HepG2 (cell line): ENCODE data around the gene PLIN5. TPM values are rescaled to one million over a fixed set of nuclear protein-coding genes. Genes with fewer than 3 reads are reported as not detected.

Experiments used
- ATAC-seq: fragments of 200-7000 bp; cut with Tn5 transposase; 3 replicates; pipeline ENCODE4 v1.9.1; 2020; ENCODE audit warnings: mild to moderate bottlenecking, moderate library complexity
- BruUV-seq: library from RNA; stranded (reverse); fragments of 400-500 nt; replicated peaks from 2 replicates; lab custom pipeline; 2021; lab: Mats Ljungman, UMichigan
- CTCF ChIA-PET: fragments of 300-600 bp; formaldehyde crosslinking; extraction: SDS; loops from one replicate; lab custom pipeline; 2021; ENCODE audit warnings: low total read pairs, inconsistent platforms, low intra/inter-chr PET ratio; lab: Yijun Ruan, JAX
- POLR2A ChIA-PET: fragments of 350-600 bp; sonication (Branson Sonifier 250); formaldehyde crosslinking; loops from one replicate; lab custom pipeline; 2020; ENCODE audit warnings: antibody characterized with exemption, inconsistent platforms; lab: Yijun Ruan, JAX
- DNase-seq: peaks from one replicate; pipeline ENCODE4 v3.0.0-alpha.2; 2015; ENCODE audit warnings: low spot score
- FAIRE-seq: peaks from 3 replicates; lab custom pipeline; 2011; peaks lifted over from hg19 to GRCh38; lab: Jason Lieb, UNC
- H2AFZ ChIP-seq: one replicate; pipeline ENCODE4 v1.6.1; 2011; ENCODE audit warnings: low read length, inconsistent platforms
- H3K27ac ChIP-seq: fragments of 300-600 bp; 3 replicates; pipeline ENCODE4 v1.8.0; 2011; ENCODE audit warnings: mixed run types, mild to moderate bottlenecking, mixed read lengths, low read length, inconsistent platforms; ENCODE audit not compliant: insufficient read depth; ENCODE audit errors: extremely low read length
- H3K27me3 ChIP-seq, 2 experiments: fragments of 200-600 bp in 1 of 2; 2 replicates in 1 of 2; 3 replicates in 1 of 2; pipeline versions ENCODE4 v1.6.0 to v1.8.0; 2011; ENCODE audit warnings: low read length in 2 of 2, mild to moderate bottlenecking in 2 of 2, moderate library complexity in 2 of 2, inconsistent platforms in 1 of 2; ENCODE audit not compliant: insufficient read depth in 2 of 2, control insufficient read depth in 1 of 2
- H3K36me3 ChIP-seq, 2 experiments: fragments of 200-600 bp in 1 of 2; replicated peaks in 1 of 2; 2 replicates in 1 of 2; 3 replicates in 1 of 2; pipeline versions ENCODE4 v1.5.1 to v1.8.0; 2011; ENCODE audit warnings: low read length in 2 of 2, inconsistent platforms in 1 of 2; ENCODE audit not compliant: insufficient read depth in 2 of 2, control insufficient read depth in 1 of 2
- H3K4me1 ChIP-seq: 2 replicates; pipeline ENCODE4 v1.5.1; 2012; ENCODE audit warnings: low read length, inconsistent platforms; ENCODE audit not compliant: insufficient read depth
- H3K4me2 ChIP-seq: 2 replicates; pipeline ENCODE4 v1.6.0; 2011; ENCODE audit warnings: low read depth, low read length, inconsistent platforms
- H3K4me3 ChIP-seq, 3 experiments: fragments of 200-600 bp in 1 of 3; sonication (generic), shearing (Covaris generic) in 1 of 3; replicated peaks in 1 of 3; 2 replicates each; pipeline ENCODE4 v1.5.1; 2011 to 2016; ENCODE audit warnings: low read length in 3 of 3, inconsistent platforms in 2 of 3, low read depth in 2 of 3, mild to moderate bottlenecking in 2 of 3, control low read depth in 1 of 3, mixed read lengths in 1 of 3; ENCODE audit not compliant: insufficient read depth in 1 of 3
- H3K79me2 ChIP-seq: one replicate; pipeline ENCODE4 v1.6.1; 2011; ENCODE audit warnings: low read length, inconsistent platforms; ENCODE audit not compliant: insufficient read depth
- H3K9ac ChIP-seq: 2 replicates; pipeline ENCODE4 v1.6.0; 2011; ENCODE audit warnings: mild to moderate bottlenecking, low read depth, low read length, inconsistent platforms; ENCODE audit not compliant: insufficient read depth
- H3K9me3 ChIP-seq: 2 replicates; pipeline ENCODE4 v1.5.1; 2012; ENCODE audit warnings: mild to moderate bottlenecking, low read length
- H4K20me1 ChIP-seq: 2 replicates; pipeline ENCODE4 v1.6.0; 2011; ENCODE audit warnings: inconsistent platforms, mild to moderate bottlenecking, low read length, moderate library complexity; ENCODE audit not compliant: insufficient read depth
- BORCS8-MEF2B ChIP-seq: sonication (generic); formaldehyde crosslinking; IDR thresholded peaks from 2 replicates; pipeline ENCODE4 v1.8.0; 2022; ENCODE audit warnings: mild to moderate bottlenecking, missing genetic modification reagents
- EED ChIP-seq: sonication (generic); formaldehyde crosslinking; IDR thresholded peaks from 2 replicates; pipeline ENCODE4 v1.5.0; 2020; ENCODE audit warnings: mild to moderate bottlenecking, missing genetic modification reagents
- ESRRA ChIP-seq: sonication (generic); formaldehyde crosslinking; IDR thresholded peaks from 2 replicates; pipeline ENCODE4 v1.5.1; 2020; ENCODE audit warnings: mild to moderate bottlenecking, low read depth, missing genetic modification reagents
- FLYWCH1 ChIP-seq: sonication (generic); formaldehyde crosslinking; IDR thresholded peaks from 2 replicates; pipeline ENCODE4 v1.8.1; 2023; ENCODE audit warnings: mild to moderate bottlenecking, missing genetic modification reagents
- HOXA5 ChIP-seq: sonication (generic); formaldehyde crosslinking; IDR thresholded peaks from 2 replicates; pipeline ENCODE4 v1.4.0; 2020; ENCODE audit warnings: missing genetic modification reagents
- KDM1A ChIP-seq: IDR thresholded peaks from 2 replicates; pipeline ENCODE4 v1.6.1; 2016; ENCODE audit warnings: missing compliant biosample characterization
- KLF16 ChIP-seq, 2 experiments: sonication (generic) in 1 of 2; formaldehyde crosslinking in 1 of 2; IDR thresholded peaks; 2 replicates each; pipeline versions ENCODE4 v1.6.1 to v1.8.0; 2016 to 2023; ENCODE audit warnings: missing genetic modification reagents in 2 of 2, missing compliant biosample characterization in 1 of 2
- MIER2 ChIP-seq: IDR thresholded peaks from 2 replicates; pipeline ENCODE4 v1.6.1; 2016; ENCODE audit warnings: missing biosample characterization, missing genetic modification reagents
- NFE2L2 ChIP-seq: fragments of 150-350 bp; IDR thresholded peaks from 2 replicates; pipeline ENCODE4 v1.6.1; 2014; ENCODE audit warnings: low read length
- PHB2 ChIP-seq: fragments of 450-650 bp; IDR thresholded peaks from 2 replicates; pipeline ENCODE4 v1.6.1; 2018; ENCODE audit not compliant: partially characterized antibody
- SALL1 ChIP-seq: sonication (generic); formaldehyde crosslinking; IDR thresholded peaks from 2 replicates; pipeline ENCODE4 v1.8.0; 2022; ENCODE audit warnings: mild to moderate bottlenecking, missing genetic modification reagents
- TGIF2 ChIP-seq: IDR thresholded peaks from 2 replicates; pipeline ENCODE4 v1.6.1; 2016; ENCODE audit warnings: control low read depth, missing compliant biosample characterization
- ZFP36 ChIP-seq: fragments of 150-350 bp; IDR thresholded peaks from 2 replicates; pipeline ENCODE4 v1.6.1; 2018; ENCODE audit warnings: borderline replicate concordance, low read length, low read depth; ENCODE audit not compliant: partially characterized antibody
- ZFP90 ChIP-seq: sonication (generic); formaldehyde crosslinking; IDR thresholded peaks from 2 replicates; pipeline ENCODE4 v1.8.0; 2022; ENCODE audit warnings: missing genetic modification reagents, mild to moderate bottlenecking, inconsistent platforms, borderline replicate concordance
- ZMAT5 ChIP-seq: sonication (generic); formaldehyde crosslinking; IDR thresholded peaks from 2 replicates; pipeline ENCODE4 v1.5.0; 2020; ENCODE audit warnings: mild to moderate bottlenecking, low read depth, missing genetic modification reagents, borderline replicate concordance
- ZNF333 ChIP-seq: sonication (generic); formaldehyde crosslinking; IDR thresholded peaks from 2 replicates; pipeline ENCODE4 v1.4.0; 2020; ENCODE audit warnings: mild to moderate bottlenecking, missing genetic modification reagents, borderline replicate concordance
- ZNF614 ChIP-seq: IDR thresholded peaks from 2 replicates; pipeline ENCODE4 v1.6.1; 2018; ENCODE audit warnings: missing biosample characterization, missing genetic modification reagents, inconsistent platforms, borderline replicate concordance
- WGBS: methylation state at CpG from one replicate; pipeline ENCODE4 v1.1.6; 2017; ENCODE audit warnings: low lambda C conversion rate; 5-methylcytosine and 5-hydroxymethylcytosine counted together
- in situ Hi-C: cut with HindIII; loops from 2 replicates; pipeline ENCODE4 v1.10.0; 2017; ENCODE audit warnings: low pct_unique_long_range_greater_than_20kb; ENCODE audit not compliant: extremely low pct_ligation_motif_present
- intact Hi-C: fragments of 100-400 bp; cut with micrococcal nuclease; formaldehyde crosslinking; loops from one replicate; pipeline ENCODE4 v1.10.0; 2022; ENCODE audit not compliant: unreplicated experiment
- polyA plus RNA-seq, 8 experiments: library from polyadenylated mRNA; depleted of rRNA in 3 of 8; stranded (reverse) in 7 of 8; unstranded in 1 of 8; fragments of >200 nt; fragmentation: Illumina TruSeq in 4 of 8; extraction: Trizol in 4 of 8; gene quantifications; 2 replicates each; pipeline versions ENCODE4 v1.2.1 to v1.2.3, GENCODE V29; 2011 to 2016; ENCODE audit warnings: low read depth in 4 of 8, missing spikeins in 1 of 8, mixed read lengths in 1 of 8; ENCODE audit not compliant: insufficient read depth in 1 of 8
- total RNA-seq, 5 experiments: library from RNA; depleted of rRNA; stranded (reverse); fragments of >200 nt; fragmentation: Illumina TruSeq; extraction: Trizol; gene quantifications; 2 replicates each; pipeline ENCODE4 v1.2.3, GENCODE V29; 2016; ENCODE audit warnings: low read depth in 1 of 5

Gene PLIN5
- total and polyA plus RNA-seq, 2 of the 13 experiments (the other 11 are each of a cell fraction or from before 2014, with no cell fraction given): 1.8 to 4.8 TPM

GRCh38 chr19:4525563-4526002 lies 9.4 kb downstream of the PLIN5 start:
- no peak overlapping the region for H3K27ac ChIP-seq
- CTCF ChIA-PET: no interaction called here
- H3K36me3 ChIP-seq: no peaks in the 10 kb centered on the region
- peaks cover 42% of the 10 kb centered on the region for H3K4me1 ChIP-seq
- no TSS peak for BruUV-seq
- POLR2A ChIA-PET: interaction anchor here (0.6 to 4.5 kb wide), 2 partner anchors 10 to 14 kb away, joined by 4 to 38 read pairs; partner anchors contain the start of genes LRG1 and PLIN5
- no peak overlapping the region for H3K9ac ChIP-seq
- no peaks in the 10 kb centered on the region for H3K79me2 ChIP-seq
- 71% methylated on average over 13 of the region's 23 CpGs for WGBS
- FAIRE-seq: no peak
- no peak overlapping the region for H3K4me2 ChIP-seq
- no peak overlapping the region for H3K4me3 ChIP-seq
- H4K20me1 ChIP-seq: no peaks in the 10 kb centered on the region
- no peaks in the 10 kb centered on the region; a peak in 1 of 5 replicates for H3K27me3 ChIP-seq
- no peaks in the 10 kb centered on the region for H3K9me3 ChIP-seq
- ATAC-seq: no peak
- H2AFZ ChIP-seq: no peak overlapping the region
- DNase-seq: no peak
- intact Hi-C loops (no loop called here), in situ Hi-C loops (no loop called here)
- TF ChIP-seq EED (CRISPR knock-in tag) (0 out of 2 replicates have a peak, but pooled peaks have one; percentile 30), ZFP90 (CRISPR knock-in tag) (no peak), ESRRA (CRISPR knock-in tag) (no peak)

GRCh38 chr19:4524808-4525562 lies 10.0 kb downstream of the PLIN5 start:
- no peak overlapping the region for H2AFZ ChIP-seq
- TF ChIP-seq ZNF333 (CRISPR knock-in tag) (no peak), ZFP36 (peak; percentile 46), NFE2L2 (no peak), FLYWCH1 (CRISPR knock-in tag) (no peak), KLF16 (CRISPR knock-in tag; IDR thresholded peaks at IDR 0.05) (no peak), ZMAT5 (CRISPR knock-in tag) (no peak), BORCS8-MEF2B (CRISPR knock-in tag) (no peak), SALL1 (CRISPR knock-in tag) (0 out of 2 replicates have a peak, but pooled peaks have one; percentile 23), ZNF614 (CRISPR knock-in tag) (no peak), PHB2 (no peak), MIER2 (no peak), HOXA5 (CRISPR knock-in tag) (no peak), KDM1A (CRISPR knock-in tag) (0 out of 2 replicates have a peak, but pooled peaks have one; percentile 17), TGIF2 (CRISPR knock-in tag) (no peak)

More at GRCh38 chr19:4524808-4525562, 10.0 kb downstream of the PLIN5 start:
- no peak overlapping the region for H3K27ac ChIP-seq
- no peak overlapping the region for H3K9ac ChIP-seq
- WGBS: 66% methylated on average over 20 of the region's 23 CpGs
- BruUV-seq: no TSS peak
- no peak overlapping the region for H3K4me3 ChIP-seq
- no peaks in the 10 kb centered on the region for H3K79me2 ChIP-seq
- no peaks in the 10 kb centered on the region for H3K9me3 ChIP-seq
- DNase-seq (no peak), ATAC-seq (peak; percentile 50), FAIRE-seq (no peak)
- no peaks in the 10 kb centered on the region for H4K20me1 ChIP-seq
- in situ Hi-C loops (no loop called here), intact Hi-C loops (no loop called here)
- no peaks in the 10 kb centered on the region for H3K36me3 ChIP-seq
- ChIA-PET POLR2A (interaction anchor here (0.6 to 4.5 kb wide), 2 partner anchors 10 to 15 kb away, joined by 4 to 38 read pairs; partner anchors contain the start of genes LRG1 and PLIN5), CTCF (no interaction called here)
- no peak overlapping the region for H3K4me2 ChIP-seq
- peaks cover 39% of the 10 kb centered on the region for H3K4me1 ChIP-seq
- no peaks in the 10 kb centered on the region; a peak in 1 of 5 replicates for H3K27me3 ChIP-seq
